ENCODE measurements around the gene MRPS34. TPM values are rescaled to one million over a fixed set of nuclear protein-coding genes. Genes with fewer than 3 reads are reported as not detected.

MRPS34 gene
- total RNA-seq, 4 donors from 2014 or later, result 102 to 253 (median 121) TPM

- TF ChIP-seq, protein P1, sequence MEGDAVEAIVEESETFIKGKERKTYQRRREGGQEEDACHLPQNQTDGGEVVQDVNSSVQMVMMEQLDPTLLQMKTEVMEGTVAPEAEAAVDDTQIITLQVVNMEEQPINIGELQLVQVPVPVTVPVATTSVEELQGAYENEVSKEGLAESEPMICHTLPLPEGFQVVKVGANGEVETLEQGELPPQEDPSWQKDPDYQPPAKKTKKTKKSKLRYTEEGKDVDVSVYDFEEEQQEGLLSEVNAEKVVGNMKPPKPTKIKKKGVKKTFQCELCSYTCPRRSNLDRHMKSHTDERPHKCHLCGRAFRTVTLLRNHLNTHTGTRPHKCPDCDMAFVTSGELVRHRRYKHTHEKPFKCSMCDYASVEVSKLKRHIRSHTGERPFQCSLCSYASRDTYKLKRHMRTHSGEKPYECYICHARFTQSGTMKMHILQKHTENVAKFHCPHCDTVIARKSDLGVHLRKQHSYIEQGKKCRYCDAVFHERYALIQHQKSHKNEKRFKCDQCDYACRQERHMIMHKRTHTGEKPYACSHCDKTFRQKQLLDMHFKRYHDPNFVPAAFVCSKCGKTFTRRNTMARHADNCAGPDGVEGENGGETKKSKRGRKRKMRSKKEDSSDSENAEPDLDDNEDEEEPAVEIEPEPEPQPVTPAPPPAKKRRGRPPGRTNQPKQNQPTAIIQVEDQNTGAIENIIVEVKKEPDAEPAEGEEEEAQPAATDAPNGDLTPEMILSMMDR (IDR thresholded peaks at IDR 0.05), result no peak
- TF ChIP-seq POLR2A (IDR thresholded peaks at IDR 0.05) (no peak), POLR2AphosphoS5 (IDR thresholded peaks at IDR 0.05) (no peak), EP300 (IDR thresholded peaks at IDR 0.05; ENCODE audit: low read depth) (no peak)
- H3K4me3 ChIP-seq, result no peak overlapping the region
- no peak overlapping the region for H3K27ac ChIP-seq
- H3K4me1 ChIP-seq, result no peaks in the 10 kb centered on the region
- H3K9me3 ChIP-seq, result no peaks in the 10 kb centered on the region
- intact Hi-C loops (cut with DNase I; ENCODE audit: low total_unique reads), result no loop called here
- H3K36me3 ChIP-seq, result peaks cover 0 to 9% (median 2%) of the 10 kb centered on the region in 4 donors
- in situ Hi-C loops (cut with MboI; ENCODE audit: low pct_ligation_motif_present in 1 of 4, low pct_unique_long_range_greater_than_20kb in 1 of 4, low sequenced_read_pairs in 3 of 4), result no loop called here
- WGBS, 2 donors (ENCODE audit: low coverage in 1 of 2), result 95 to 100% methylated on average over 1 to 15 of the region's 19 CpGs
- H3K27me3 ChIP-seq, result no peaks in the 10 kb centered on the region
- no peak for DNase-seq
These were observed 31.3 kb downstream of the MRPS34 start for GRCh38 chr16:1741553-1742165.

- H3K36me3 ChIP-seq, result peaks cover 0 to 9% (median 2%) of the 10 kb centered on the region in 4 donors
- in situ Hi-C loops (cut with MboI; ENCODE audit: low pct_ligation_motif_present in 1 of 4, low pct_unique_long_range_greater_than_20kb in 1 of 4, low sequenced_read_pairs in 3 of 4) (no loop called here), intact Hi-C loops (cut with DNase I; ENCODE audit: low total_unique reads) (no loop called here)
- H3K27ac ChIP-seq, result no peak overlapping the region
- no peak for DNase-seq
- WGBS, 2 donors (ENCODE audit: low coverage in 1 of 2), result 95% methylated on average over 23 of the region's 30 CpGs; no CpG with 5 or more reads in 1 of the 2 donors
- no peaks in the 10 kb centered on the region for H3K4me1 ChIP-seq
- no peak overlapping the region for H3K4me3 ChIP-seq
- no peaks in the 10 kb centered on the region for H3K9me3 ChIP-seq
- H3K27me3 ChIP-seq, result no peaks in the 10 kb centered on the region
- TF ChIP-seq, protein P1 (IDR thresholded peaks at IDR 0.05), result no peak
- TF ChIP-seq POLR2AphosphoS5 (IDR thresholded peaks at IDR 0.05) (no peak), EP300 (IDR thresholded peaks at IDR 0.05; ENCODE audit: low read depth) (no peak), POLR2A (IDR thresholded peaks at IDR 0.05) (no peak)
These were observed 32.0 kb downstream of the MRPS34 start for GRCh38 chr16:1740781-1741490.

- Histone ChIP-seq H3K36me3 (peaks cover 0 to 9% (median 2%) of the 10 kb centered on the region in 4 donors), H3K27ac (no peak overlapping the region), H3K27me3 (no peaks in the 10 kb centered on the region), H3K9me3 (no peaks in the 10 kb centered on the region), H3K4me3 (no peak overlapping the region), H3K4me1 (no peaks in the 10 kb centered on the region)
- TF ChIP-seq, protein P1 (IDR thresholded peaks at IDR 0.05), result no peak
- TF ChIP-seq POLR2A (IDR thresholded peaks at IDR 0.05) (no peak), EP300 (IDR thresholded peaks at IDR 0.05; ENCODE audit: low read depth) (no peak), POLR2AphosphoS5 (IDR thresholded peaks at IDR 0.05) (no peak)
- in situ Hi-C loops (cut with MboI; ENCODE audit: low pct_ligation_motif_present in 1 of 4, low pct_unique_long_range_greater_than_20kb in 1 of 4, low sequenced_read_pairs in 3 of 4) (no loop called here), intact Hi-C loops (cut with DNase I; ENCODE audit: low total_unique reads) (no loop called here)
- no peak for DNase-seq
- WGBS, 2 donors (ENCODE audit: low coverage in 1 of 2), result 97% methylated on average over 33 of the region's 33 CpGs; no CpG with 5 or more reads in 1 of the 2 donors
These were observed 32.7 kb downstream of the MRPS34 start for GRCh38 chr16:1740234-1740633.

DNA sequence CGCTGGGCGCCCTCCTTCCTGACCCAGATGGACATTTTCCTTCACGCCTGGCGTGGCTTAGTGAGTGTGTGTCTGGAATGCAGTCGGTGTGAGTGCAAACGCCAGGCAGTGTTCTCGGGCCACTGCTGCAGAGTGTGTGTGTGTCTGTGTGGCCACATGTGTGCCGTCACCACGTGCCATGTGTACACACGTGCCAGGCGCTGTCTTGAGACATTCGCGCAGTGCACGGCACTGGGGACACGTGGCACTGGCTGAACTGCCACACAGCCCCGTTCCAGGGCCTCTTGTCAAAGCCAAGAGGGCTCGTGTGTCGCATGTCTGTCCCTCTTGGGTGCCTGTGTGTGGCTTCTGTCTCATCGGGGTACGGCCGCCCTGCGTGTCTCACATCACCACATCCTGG is 38.1 kb downstream of the MRPS34 start:
- no peaks in the 10 kb centered on the region for H3K9me3 ChIP-seq
- H3K4me3 ChIP-seq, result no peak overlapping the region
- no peak for DNase-seq
- TF ChIP-seq EP300 (IDR thresholded peaks at IDR 0.05; ENCODE audit: low read depth), result no peak
- TF ChIP-seq POLR2AphosphoS5 (IDR thresholded peaks at IDR 0.05), result no peak
- TF ChIP-seq, protein P1 (IDR thresholded peaks at IDR 0.05), result no peak
- TF ChIP-seq POLR2A (IDR thresholded peaks at IDR 0.05), result no peak
- H3K4me1 ChIP-seq, result no peaks in the 10 kb centered on the region
- no peak overlapping the region for H3K27ac ChIP-seq
- intact Hi-C loops (cut with DNase I; ENCODE audit: low total_unique reads), result no loop called here
- H3K27me3 ChIP-seq, result no peaks in the 10 kb centered on the region
- in situ Hi-C loops (cut with MboI; ENCODE audit: low pct_ligation_motif_present in 1 of 4, low pct_unique_long_range_greater_than_20kb in 1 of 4, low sequenced_read_pairs in 3 of 4), result no loop called here
- no peaks in the 10 kb centered on the region for H3K36me3 ChIP-seq
- 96% methylated on average over 22 of the region's 22 CpGs; no CpG with 5 or more reads in 1 of the 2 donors for WGBS, 2 donors (ENCODE audit: low coverage in 1 of 2)

Measured in transverse colon (tissue), 4 donors.